ENCODE data around the gene KIAA0825. TPM values are rescaled to one million over a fixed set of nuclear protein-coding genes. Genes with fewer than 3 reads are reported as not detected.

The KIAA0825 gene
- total RNA-seq, 2 experiments from 2014 or later: 0.32 to 0.54 TPM

- Mint-ChIP-seq H3K27ac (no peak overlapping the region), H3K27me3 (peaks cover 2% of the 10 kb centered on the region), H3K4me1 (ENCODE audit: low read depth) (no peaks in the 10 kb centered on the region), H3K4me3 (no peak overlapping the region), H3K9me3 (no peaks in the 10 kb centered on the region), H3K36me3 (ENCODE audit: low read depth) (no peaks in the 10 kb centered on the region)
- intact Hi-C loops (cut with micrococcal nuclease): no loop called here
- no peak for ATAC-seq
- ChIA-PET POLR2A (no interaction called here), CTCF (no interaction called here)
- DNase-seq: no peak
- no peak for TF ChIP-seq CTCF (IDR thresholded peaks at IDR 0.05)
Measured at GRCh38 chr5:94209272-94209671, 409.1 kb downstream of the KIAA0825 start.

DNA sequence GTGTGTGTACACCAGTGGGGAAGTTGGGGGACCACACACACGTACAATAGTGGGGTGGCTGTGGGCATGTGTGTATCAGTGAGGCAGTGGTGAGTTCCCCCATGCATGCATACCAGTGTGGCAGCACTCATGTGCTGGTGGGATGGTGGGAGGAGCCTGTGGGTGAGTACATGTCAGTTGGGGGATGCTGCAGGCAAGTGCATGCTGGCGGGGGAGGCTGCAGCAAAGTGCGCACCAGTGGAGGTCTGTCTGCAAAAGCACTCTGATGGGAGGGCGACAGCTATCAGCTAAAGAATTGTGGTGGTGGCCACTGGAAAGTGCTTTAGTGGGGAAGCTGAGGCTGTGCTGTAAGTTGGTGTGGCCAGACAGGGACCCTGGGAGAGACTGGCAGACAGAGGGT is 418.8 kb downstream of the KIAA0825 start:
- intact Hi-C loops (cut with micrococcal nuclease): no loop called here
- DNase-seq: no peak
- Mint-ChIP-seq H3K4me1 (ENCODE audit: low read depth) (no peaks in the 10 kb centered on the region), H3K27me3 (no peaks in the 10 kb centered on the region), H3K27ac (no peak overlapping the region), H3K9me3 (no peaks in the 10 kb centered on the region), H3K36me3 (ENCODE audit: low read depth) (no peaks in the 10 kb centered on the region), H3K4me3 (no peak overlapping the region)
- ChIA-PET POLR2A (no interaction called here), CTCF (no interaction called here)
- ATAC-seq: no peak
- TF ChIP-seq CTCF (IDR thresholded peaks at IDR 0.05): no peak

DNA sequence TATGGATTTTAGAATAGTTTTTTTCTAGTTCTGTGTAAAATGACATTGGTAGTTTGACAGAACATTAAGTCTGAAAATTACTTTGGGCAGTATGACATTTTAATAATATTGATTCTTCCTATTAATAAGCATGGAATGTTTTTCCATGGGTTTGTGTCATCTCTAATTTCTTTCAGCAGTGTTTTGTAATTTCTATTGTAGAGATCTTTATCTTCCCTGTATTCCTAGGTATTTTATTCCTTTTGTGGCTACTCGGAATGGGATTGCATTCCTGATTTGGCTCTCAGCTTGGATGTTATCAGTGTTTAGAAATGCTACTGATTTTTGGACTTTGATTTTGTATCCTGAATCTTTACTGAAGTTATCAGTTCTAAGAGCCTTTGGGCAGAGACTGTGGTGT is 420.4 kb downstream of the KIAA0825 start:
- H3K27me3 Mint-ChIP-seq: no peaks in the 10 kb centered on the region
- no peaks in the 10 kb centered on the region for H3K4me1 Mint-ChIP-seq (ENCODE audit: low read depth)
- TF ChIP-seq CTCF (IDR thresholded peaks at IDR 0.05): no peak
- H3K9me3 Mint-ChIP-seq: no peaks in the 10 kb centered on the region
- no peak for ATAC-seq
- DNase-seq: no peak
- intact Hi-C loops (cut with micrococcal nuclease): no loop called here
- CTCF ChIA-PET: no interaction called here
- POLR2A ChIA-PET: no interaction called here
- no peak overlapping the region for H3K4me3 Mint-ChIP-seq
- H3K27ac Mint-ChIP-seq: no peak overlapping the region
- no peaks in the 10 kb centered on the region for H3K36me3 Mint-ChIP-seq (ENCODE audit: low read depth)

GRCh38 chr5:94196953-94197352 is 421.5 kb downstream of the KIAA0825 start:
- ChIA-PET POLR2A (no interaction called here), CTCF (no interaction called here)
- H3K9me3 Mint-ChIP-seq: no peaks in the 10 kb centered on the region
- H3K4me3 Mint-ChIP-seq: no peak overlapping the region
- no peak overlapping the region for H3K27ac Mint-ChIP-seq
- no peak for TF ChIP-seq CTCF (IDR thresholded peaks at IDR 0.05)
- ATAC-seq (no peak), DNase-seq (no peak)
- H3K4me1 Mint-ChIP-seq (ENCODE audit: low read depth): no peaks in the 10 kb centered on the region
- intact Hi-C loops (cut with micrococcal nuclease): no loop called here
- H3K36me3 Mint-ChIP-seq (ENCODE audit: low read depth): no peaks in the 10 kb centered on the region
- H3K27me3 Mint-ChIP-seq: no peaks in the 10 kb centered on the region

DNA sequence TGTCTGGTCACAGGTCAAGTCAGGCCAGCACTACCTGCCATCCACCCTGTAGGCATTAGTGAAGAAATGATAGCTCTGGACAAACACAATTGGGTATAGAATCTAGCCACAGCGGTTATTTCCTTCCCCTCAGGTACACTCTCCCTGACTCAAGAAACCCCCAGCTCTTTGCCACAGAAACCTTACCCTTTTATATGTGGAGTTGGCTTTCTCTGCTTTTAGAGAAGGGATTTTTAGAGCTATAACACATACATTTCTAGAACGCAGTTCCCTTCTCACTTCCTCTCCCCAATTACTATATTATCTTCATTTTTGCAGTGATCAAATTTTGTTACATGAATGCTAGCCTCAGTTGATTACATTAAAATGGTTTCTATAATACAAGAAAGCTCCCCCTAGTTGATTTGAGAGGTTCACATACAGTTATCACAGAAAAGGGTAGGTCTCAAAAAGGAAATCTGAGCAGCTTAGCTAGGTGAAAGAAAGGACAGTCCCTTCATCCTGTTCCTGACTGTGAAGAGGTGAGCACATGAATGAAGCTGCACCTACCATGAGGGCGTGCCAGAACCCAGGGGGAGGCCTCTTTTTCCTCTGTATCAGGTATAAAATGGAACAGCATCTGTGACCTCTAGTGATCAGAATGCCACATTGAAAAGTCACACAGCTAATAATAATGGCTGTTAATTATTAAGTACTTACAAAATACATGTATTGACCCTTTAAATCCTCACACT is 425.6 kb downstream of the KIAA0825 start:
- no peak for TF ChIP-seq CTCF (IDR thresholded peaks at IDR 0.05)
- Mint-ChIP-seq H3K27me3 (no peaks in the 10 kb centered on the region), H3K4me3 (no peak overlapping the region), H3K4me1 (ENCODE audit: low read depth) (no peaks in the 10 kb centered on the region), H3K9me3 (peaks cover 6% of the 10 kb centered on the region), H3K36me3 (ENCODE audit: low read depth) (no peaks in the 10 kb centered on the region), H3K27ac (no peak overlapping the region)
- ChIA-PET POLR2A (no interaction called here), CTCF (no interaction called here)
- DNase-seq (no peak), ATAC-seq (no peak)
- intact Hi-C loops (cut with micrococcal nuclease): no loop called here

Measured in activated CD8-positive, alpha-beta T cell treated with anti-CD3 and anti-CD28 coated beads for 36 hours (primary cell).